H9 (cell line): ENCODE results near the gene ITIH4. TPM values are rescaled to one million over a fixed set of nuclear protein-coding genes. Genes with fewer than 3 reads are reported as not detected.

ENCODE experiments used
- DNase-seq: peaks from one replicate; pipeline ENCODE4 v3.0.0-alpha.2; 2017
- H2AFZ ChIP-seq: one replicate; pipeline ENCODE4 v1.6.1; 2013; ENCODE audit warnings: mild to moderate bottlenecking, low read length, control low read depth, moderate library complexity
- H2AK5ac ChIP-seq: 2 replicates; pipeline ENCODE4 v1.6.1; 2013; ENCODE audit warnings: low read length, control low read depth, mixed read lengths; ENCODE audit not compliant: insufficient read length
- H2BK120ac ChIP-seq: one replicate; pipeline ENCODE4 v1.6.1; 2013; ENCODE audit warnings: low read depth, mild to moderate bottlenecking, low read length, control low read depth, inconsistent platforms; ENCODE audit not compliant: poor library complexity, severe bottlenecking
- H2BK12ac ChIP-seq: 2 replicates; pipeline ENCODE4 v1.6.1; 2013; ENCODE audit warnings: low read length, control low read depth, mixed read lengths, low read depth; ENCODE audit not compliant: insufficient read length
- H2BK15ac ChIP-seq: 2 replicates; pipeline ENCODE4 v1.6.1; 2013; ENCODE audit warnings: low read depth, low read length, control low read depth
- H2BK20ac ChIP-seq: one replicate; pipeline ENCODE4 v1.6.1; 2013; ENCODE audit warnings: low read depth, mild to moderate bottlenecking, low read length, control low read depth, inconsistent platforms; ENCODE audit not compliant: poor library complexity, severe bottlenecking
- H2BK5ac ChIP-seq: 2 replicates; pipeline ENCODE4 v1.6.1; 2013; ENCODE audit warnings: low read length, control low read depth, mixed read lengths; ENCODE audit not compliant: insufficient read length
- H3K14ac ChIP-seq: 2 replicates; pipeline ENCODE4 v1.6.1; 2013; ENCODE audit warnings: low read length, control low read depth; ENCODE audit not compliant: insufficient read depth
- H3K18ac ChIP-seq: 2 replicates; pipeline ENCODE4 v1.6.1; 2013; ENCODE audit warnings: low read depth, mild to moderate bottlenecking, mixed read lengths, low read length, control low read depth; ENCODE audit not compliant: insufficient read length
- H3K23ac ChIP-seq: 2 replicates; pipeline ENCODE4 v1.6.1; 2013; ENCODE audit warnings: low read length, control low read depth, mixed read lengths, low read depth; ENCODE audit not compliant: insufficient read length
- H3K23me2 ChIP-seq: 2 replicates; pipeline ENCODE4 v1.6.1; 2013; ENCODE audit warnings: low read depth, mild to moderate bottlenecking, mixed read lengths, low read length, control low read depth; ENCODE audit not compliant: insufficient read length, poor library complexity, severe bottlenecking
- H3K27ac ChIP-seq: 2 replicates; pipeline ENCODE4 v1.5.1; 2013; ENCODE audit warnings: low read length, control low read depth, mixed read lengths, low read depth; ENCODE audit not compliant: insufficient read length
- H3K27me3 ChIP-seq: 2 replicates; pipeline ENCODE4 v1.6.1; 2013; ENCODE audit warnings: low read length, control low read depth, inconsistent platforms; ENCODE audit not compliant: insufficient read depth
- H3K4ac ChIP-seq: 2 replicates; pipeline ENCODE4 v1.6.1; 2013; ENCODE audit warnings: low read depth, mild to moderate bottlenecking, control low read depth, inconsistent platforms, low read length, moderate library complexity
- H3K4me1 ChIP-seq: 2 replicates; pipeline ENCODE4 v1.6.1; 2013; ENCODE audit warnings: low read length, control low read depth, inconsistent platforms; ENCODE audit not compliant: insufficient read depth
- H3K4me2 ChIP-seq: 2 replicates; pipeline ENCODE4 v1.6.1; 2013; ENCODE audit warnings: low read length, control low read depth, mixed read lengths; ENCODE audit not compliant: insufficient read length, insufficient read depth
- H3K56ac ChIP-seq: 2 replicates; pipeline ENCODE4 v1.6.1; 2013; ENCODE audit warnings: low read depth, mild to moderate bottlenecking, mixed read lengths, low read length, control low read depth; ENCODE audit not compliant: insufficient read length
- H3K79me1 ChIP-seq: 2 replicates; pipeline ENCODE4 v1.6.1; 2013; ENCODE audit warnings: low read depth, mild to moderate bottlenecking, moderate library complexity, low read length, control low read depth, inconsistent platforms; ENCODE audit not compliant: insufficient read depth, poor library complexity, severe bottlenecking
- H3K79me2 ChIP-seq: 2 replicates; pipeline ENCODE4 v1.6.1; 2013; ENCODE audit warnings: low read length, control low read depth, inconsistent platforms; ENCODE audit not compliant: insufficient read depth
- H3K9ac ChIP-seq: 2 replicates; pipeline ENCODE4 v1.6.1; 2013; ENCODE audit warnings: low read length, control low read depth, mixed read lengths; ENCODE audit not compliant: insufficient read length; ENCODE audit errors: extremely low read depth
- H3K9me3 ChIP-seq: one replicate; pipeline ENCODE4 v1.6.1; 2013; ENCODE audit warnings: low read depth, low read length, inconsistent platforms; ENCODE audit not compliant: control insufficient read depth
- H3T11ph ChIP-seq: one replicate; pipeline ENCODE4 v1.6.1; 2013; ENCODE audit warnings: mild to moderate bottlenecking, low read length, control low read depth, inconsistent platforms
- H4K20me1 ChIP-seq: one replicate; pipeline ENCODE4 v1.6.1; 2013; ENCODE audit not compliant: control insufficient read depth, insufficient read length, insufficient read depth
- H4K5ac ChIP-seq: 2 replicates; pipeline ENCODE4 v1.6.1; 2013; ENCODE audit warnings: low read depth, mild to moderate bottlenecking, mixed read lengths, low read length, control low read depth; ENCODE audit not compliant: insufficient read length
- H4K8ac ChIP-seq: replicated peaks from 2 replicates; pipeline ENCODE4 v1.6.1; 2013; ENCODE audit warnings: low read length, control low read depth, mixed read lengths, low read depth; ENCODE audit not compliant: insufficient read length
- H4K91ac ChIP-seq: 2 replicates; pipeline ENCODE4 v1.6.1; 2013; ENCODE audit warnings: low read depth, mild to moderate bottlenecking, moderate library complexity, mixed read lengths, low read length, control low read depth; ENCODE audit not compliant: insufficient read length
- H3K27ac Mint-ChIP-seq, 3 experiments: 2 replicates in 2 of 3; 3 replicates in 1 of 3; pipeline ENCODE4 v1.8.0; 2020 to 2021; ENCODE audit warnings: mixed read lengths in 3 of 3, mild to moderate bottlenecking in 1 of 3, moderate library complexity in 1 of 3
- H3K27me3 Mint-ChIP-seq: 2 replicates; pipeline ENCODE4 v1.8.0; 2021; ENCODE audit warnings: low read depth, mild to moderate bottlenecking, moderate library complexity, mixed read lengths
- H3K36me3 Mint-ChIP-seq, 3 experiments: 2 replicates in 2 of 3; 3 replicates in 1 of 3; pipeline ENCODE4 v1.8.0; 2020 to 2021; ENCODE audit warnings: low read depth in 3 of 3, mixed read lengths in 3 of 3; ENCODE audit not compliant: insufficient read depth in 1 of 3
- H3K4me1 Mint-ChIP-seq, 2 experiments: 2 replicates each; pipeline ENCODE4 v1.8.0; 2020; ENCODE audit warnings: mixed read lengths in 2 of 2
- H3K4me3 Mint-ChIP-seq, 2 experiments: 2 replicates in 1 of 2; 3 replicates in 1 of 2; pipeline ENCODE4 v1.8.0; 2020 to 2021; ENCODE audit warnings: mild to moderate bottlenecking in 2 of 2, mixed read lengths in 2 of 2, moderate library complexity in 1 of 2
- H3K9me3 Mint-ChIP-seq, 2 experiments: 2 replicates in 1 of 2; 3 replicates in 1 of 2; pipeline ENCODE4 v1.8.0; 2020; ENCODE audit warnings: mild to moderate bottlenecking in 2 of 2, mixed read lengths in 2 of 2, moderate library complexity in 1 of 2
- CTCF ChIP-seq: fragments of 200-600 bp; sonication (generic); conservative IDR thresholded peaks from 3 replicates; pipeline ENCODE4 v1.8.0; 2021; ENCODE audit warnings: antibody characterized with exemption, mild to moderate bottlenecking
- WGBS: extraction: QIAGEN DNeasy Blood & Tissue Kit; methylation state at CpG from one replicate; pipeline ENCODE4 v1.1.7; 2013; ENCODE audit warnings: missing lambda C conversion rate, low lambda C conversion rate, mixed read lengths; ENCODE audit not compliant: insufficient read length; ENCODE audit errors: extremely low coverage; 5-methylcytosine and 5-hydroxymethylcytosine counted together
- total RNA-seq: library from RNA; stranded (reverse); gene quantifications from 2 replicates; pipeline ENCODE4 v1.2.1, GENCODE V29; 2021

Gene ITIH4
- total RNA-seq, 1 experiment from 2014 or later, result 3.0 TPM

GRCh38 chr3:52791366-52791765, 39.1 kb downstream of the ITIH4 start:
- no peak overlapping the region for H3K23ac ChIP-seq
- H3K4ac ChIP-seq, result no peak overlapping the region
- DNase-seq, result no peak
- no peak overlapping the region for H3K4me3 Mint-ChIP-seq
- H2BK12ac ChIP-seq, result no peak overlapping the region
- no peak for TF ChIP-seq CTCF
- H3K9me3 ChIP-seq, result no peaks in the 10 kb centered on the region
- H3K79me1 ChIP-seq, result no peaks in the 10 kb centered on the region
- WGBS, result no CpG with 5 or more reads among the region's 12 CpGs
- H3K27me3 Mint-ChIP-seq, result peaks cover 2% of the 10 kb centered on the region
- no peak overlapping the region for H3K27ac ChIP-seq
- no peak overlapping the region for H3K56ac ChIP-seq
- H3K9me3 Mint-ChIP-seq, result no peaks in the 10 kb centered on the region; a peak in 1 of 5 replicates
- no peak overlapping the region for H3K18ac ChIP-seq
- no peak overlapping the region for H3K14ac ChIP-seq
- H2BK5ac ChIP-seq, result no peak overlapping the region
- H3K79me2 ChIP-seq, result no peaks in the 10 kb centered on the region
- H2AFZ ChIP-seq, result no peak overlapping the region
- no peak overlapping the region for H3K4me2 ChIP-seq
- no peaks in the 10 kb centered on the region for H3K27me3 ChIP-seq
- no peak overlapping the region for H3K27ac Mint-ChIP-seq
- H4K8ac ChIP-seq, result no peak overlapping the region
- H3T11ph ChIP-seq, result no peak overlapping the region
- no peaks in the 10 kb centered on the region for H3K23me2 ChIP-seq
- H4K91ac ChIP-seq, result no peak overlapping the region
- H3K4me1 Mint-ChIP-seq, result no peaks in the 10 kb centered on the region
- no peaks in the 10 kb centered on the region for H4K20me1 ChIP-seq
- H2BK20ac ChIP-seq, result no peak overlapping the region
- H3K4me1 ChIP-seq, result no peaks in the 10 kb centered on the region
- no peak overlapping the region for H4K5ac ChIP-seq
- H3K36me3 Mint-ChIP-seq, result no peaks in the 10 kb centered on the region; a peak in 1 of 7 replicates
- H3K9ac ChIP-seq, result no peak overlapping the region
- no peak overlapping the region for H2BK15ac ChIP-seq
- H2AK5ac ChIP-seq, result no peak overlapping the region
- no peak overlapping the region for H2BK120ac ChIP-seq
